Activated gamma-delta T cell (primary cell): ENCODE data around the gene TMOD3.

ENCODE experiments used
- DNase-seq: peaks from one replicate; lab custom pipeline; 2025; lab: John Stamatoyannopoulos, UW

TMOD3 gene

GRCh38 chr15:51828621-51829375, 655 bp upstream of the TMOD3 start:
- no peak for DNase-seq

- DNase-seq: no peak
Observed at GRCh38 chr15:51830276-51830806, 888 bp downstream of the TMOD3 start.

- no peak for DNase-seq
Observed at GRCh38 chr15:51833772-51834171, 4.3 kb downstream of the TMOD3 start.

- DNase-seq: no peak
Observed at GRCh38 chr15:51837792-51838251, 8.4 kb downstream of the TMOD3 start.

- DNase-seq: no peak
Observed at GRCh38 chr15:51838270-51838669, 8.8 kb downstream of the TMOD3 start.

GRCh38 chr15:51840692-51841091, 11.2 kb downstream of the TMOD3 start:
- DNase-seq: no peak

- DNase-seq: no peak
Observed at GRCh38 chr15:51841406-51842040, 12.1 kb downstream of the TMOD3 start.

- no peak for DNase-seq
Observed at GRCh38 chr15:51842265-51842664, 12.8 kb downstream of the TMOD3 start.

GRCh38 chr15:51842852-51843737, 13.6 kb downstream of the TMOD3 start:
- DNase-seq: no peak

GRCh38 chr15:51844747-51845426, 15.4 kb downstream of the TMOD3 start:
- no peak for DNase-seq

GRCh38 chr15:51846066-51846462, 16.6 kb downstream of the TMOD3 start:
- DNase-seq: no peak

GRCh38 chr15:51846463-51847230, 17.2 kb downstream of the TMOD3 start:
- no peak for DNase-seq

- no peak for DNase-seq
Observed at GRCh38 chr15:51848811-51849210, 19.4 kb downstream of the TMOD3 start.

- DNase-seq: no peak
Observed at GRCh38 chr15:51849860-51850259, 20.4 kb downstream of the TMOD3 start.

GRCh38 chr15:51853998-51854397, 24.5 kb downstream of the TMOD3 start:
- DNase-seq: no peak

- no peak for DNase-seq
Observed at GRCh38 chr15:51855612-51856011, 26.2 kb downstream of the TMOD3 start.

GRCh38 chr15:51856714-51857380, 27.4 kb downstream of the TMOD3 start:
- no peak for DNase-seq

GRCh38 chr15:51861557-51862359, 32.3 kb downstream of the TMOD3 start:
- no peak for DNase-seq

GRCh38 chr15:51863131-51863530, 33.7 kb downstream of the TMOD3 start:
- DNase-seq: no peak
